ENCODE data around the gene MMP24.

- TF ChIP-seq CTCF (IDR thresholded peaks at IDR 0.05 in 8 of 11, conservative IDR thresholded peaks at IDR 0.05 in 3 of 11) (no peak), POLR2AphosphoS5 (IDR thresholded peaks at IDR 0.05) (no peak), POLR2A (IDR thresholded peaks at IDR 0.05) (no peak)
These were observed 9.9 kb upstream of the MMP24 start for GRCh38 chr20:35216541-35216940.

Measured in spleen (tissue), 7 donors.